ENCODE measurements around the gene E2F2.

DNA sequence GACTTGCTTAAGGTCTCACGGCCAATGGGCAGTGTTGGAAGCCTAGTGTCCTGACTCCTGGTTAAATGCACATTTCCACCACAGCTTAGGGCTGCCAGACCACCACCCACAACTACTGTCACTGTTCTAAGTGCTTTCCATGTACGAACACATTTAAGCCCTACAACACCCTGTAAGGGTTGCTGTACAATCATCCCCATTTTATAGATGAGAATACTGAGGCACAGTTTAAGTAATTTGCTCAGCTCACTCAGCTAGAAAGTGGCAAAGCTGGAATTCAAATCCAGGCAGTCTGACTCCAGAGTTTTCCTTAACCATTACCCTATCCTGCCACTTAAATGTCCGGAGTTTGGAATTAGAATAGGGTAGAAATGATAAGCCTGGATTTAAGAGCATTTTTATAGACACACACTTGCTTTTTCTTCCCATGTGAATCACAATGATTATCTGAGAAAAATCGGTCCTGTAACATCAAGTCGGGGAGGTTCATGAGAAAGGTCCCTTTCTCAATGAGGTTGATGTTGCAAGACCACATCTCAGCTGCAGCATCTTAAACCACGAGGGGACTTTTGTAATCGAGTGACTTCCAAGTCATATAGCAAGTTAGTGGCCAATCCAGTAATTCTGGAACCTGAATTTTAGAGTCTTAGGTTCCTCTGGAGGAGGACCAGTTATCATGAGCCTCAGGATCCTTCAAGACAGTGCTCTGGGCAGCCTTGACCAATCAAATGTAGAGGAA, 8.6 kb downstream of the E2F2 start:
- no peak for TF ChIP-seq ZNF274 (IDR thresholded peaks at IDR 0.05; ENCODE audit: low read depth, low read length)
- TF ChIP-seq YY1 (IDR thresholded peaks at IDR 0.05; ENCODE audit: insufficient read depth, insufficient read length), result no peak

Data from NT2/D1 (cell line).